Kidney epithelial cell (primary cell): ENCODE results near the gene MISFA. TPM values are rescaled to one million over a fixed set of nuclear protein-coding genes. Genes with fewer than 3 reads are reported as not detected.
"Not testable (repeated sequence)": the region's sequence is repeated elsewhere in the genome, so short reads cannot be mapped to it uniquely, and the experiment has no call there.

Experiments used
- DNase-seq: peaks from one replicate; pipeline ENCODE4 v3.0.0-alpha.2; 2010; ENCODE audit warnings: low read depth
- H3K27me3 ChIP-seq: 2 replicates; pipeline ENCODE4 v1.6.0; 2011; ENCODE audit warnings: low read length; ENCODE audit not compliant: control insufficient read depth, insufficient read depth
- H3K36me3 ChIP-seq: 2 replicates; pipeline ENCODE4 v1.5.1; 2011; ENCODE audit warnings: low read length; ENCODE audit not compliant: control insufficient read depth, insufficient read depth
- H3K4me3 ChIP-seq: 2 replicates; pipeline ENCODE4 v1.5.1; 2011; ENCODE audit warnings: low read depth, mild to moderate bottlenecking, control low read depth, low read length
- total RNA-seq: library from RNA; depleted of rRNA; stranded (reverse); fragments of >200 nt; gene quantifications from 2 replicates; pipeline ENCODE4 v1.2.3, GENCODE V29; 2015
- TF ChIP-seq, protein P1 (sequence below): IDR thresholded peaks from 2 replicates; pipeline ENCODE4 v1.5.1; 2011; ENCODE audit warnings: mild to moderate bottlenecking, moderate library complexity, low read length, control low read depth, inconsistent platforms; ENCODE audit not compliant: insufficient read depth, poor library complexity, severe bottlenecking

The MISFA gene
- total RNA-seq, 1 donor from 2014 or later: 7.4 TPM

DNA sequence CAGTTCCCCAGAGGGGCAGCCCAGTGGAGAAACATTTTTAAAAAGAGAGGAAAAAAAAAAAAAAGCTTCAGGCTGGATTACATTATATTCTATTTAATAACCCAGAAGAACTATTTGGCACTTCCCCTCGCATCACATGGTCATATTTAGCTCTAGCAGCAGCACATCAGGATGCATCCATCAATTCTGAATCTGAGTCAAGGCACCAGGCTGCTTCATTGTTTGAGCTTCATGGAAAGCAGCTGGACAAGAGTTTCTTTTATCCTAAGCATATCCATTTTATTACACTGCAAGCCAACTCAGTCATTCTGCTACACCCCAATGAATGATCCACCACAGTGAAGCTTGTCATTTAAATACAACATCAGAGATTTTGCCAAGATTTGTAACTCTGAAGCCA, 24.6 kb downstream of the MISFA start:
- TF ChIP-seq, protein P1, sequence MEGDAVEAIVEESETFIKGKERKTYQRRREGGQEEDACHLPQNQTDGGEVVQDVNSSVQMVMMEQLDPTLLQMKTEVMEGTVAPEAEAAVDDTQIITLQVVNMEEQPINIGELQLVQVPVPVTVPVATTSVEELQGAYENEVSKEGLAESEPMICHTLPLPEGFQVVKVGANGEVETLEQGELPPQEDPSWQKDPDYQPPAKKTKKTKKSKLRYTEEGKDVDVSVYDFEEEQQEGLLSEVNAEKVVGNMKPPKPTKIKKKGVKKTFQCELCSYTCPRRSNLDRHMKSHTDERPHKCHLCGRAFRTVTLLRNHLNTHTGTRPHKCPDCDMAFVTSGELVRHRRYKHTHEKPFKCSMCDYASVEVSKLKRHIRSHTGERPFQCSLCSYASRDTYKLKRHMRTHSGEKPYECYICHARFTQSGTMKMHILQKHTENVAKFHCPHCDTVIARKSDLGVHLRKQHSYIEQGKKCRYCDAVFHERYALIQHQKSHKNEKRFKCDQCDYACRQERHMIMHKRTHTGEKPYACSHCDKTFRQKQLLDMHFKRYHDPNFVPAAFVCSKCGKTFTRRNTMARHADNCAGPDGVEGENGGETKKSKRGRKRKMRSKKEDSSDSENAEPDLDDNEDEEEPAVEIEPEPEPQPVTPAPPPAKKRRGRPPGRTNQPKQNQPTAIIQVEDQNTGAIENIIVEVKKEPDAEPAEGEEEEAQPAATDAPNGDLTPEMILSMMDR: no peak
- DNase-seq: no peak
- Histone ChIP-seq H3K36me3 (no peaks in the 10 kb centered on the region), H3K27me3 (no peaks in the 10 kb centered on the region), H3K4me3 (no peak overlapping the region)

DNA sequence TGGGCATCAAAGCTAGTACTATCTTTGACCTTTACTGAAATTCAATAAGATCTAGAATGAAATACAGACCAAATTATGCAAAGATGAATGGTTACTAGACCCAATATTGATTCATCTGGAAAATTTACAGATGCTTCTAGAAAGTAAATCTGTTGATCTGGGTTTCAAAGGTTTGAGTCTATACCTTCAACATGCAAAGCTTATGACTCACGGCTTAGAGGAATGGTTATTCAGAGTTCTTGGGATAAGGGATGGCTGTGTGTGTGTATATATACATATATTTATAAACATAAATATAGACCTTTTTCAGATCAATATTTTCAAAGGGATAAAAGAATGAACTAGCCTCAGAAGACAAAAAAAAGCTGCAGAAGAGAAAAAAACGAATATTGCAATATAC, 33.3 kb downstream of the MISFA start:
- DNase-seq: no peak
- TF ChIP-seq, protein P1: no peak

DNA sequence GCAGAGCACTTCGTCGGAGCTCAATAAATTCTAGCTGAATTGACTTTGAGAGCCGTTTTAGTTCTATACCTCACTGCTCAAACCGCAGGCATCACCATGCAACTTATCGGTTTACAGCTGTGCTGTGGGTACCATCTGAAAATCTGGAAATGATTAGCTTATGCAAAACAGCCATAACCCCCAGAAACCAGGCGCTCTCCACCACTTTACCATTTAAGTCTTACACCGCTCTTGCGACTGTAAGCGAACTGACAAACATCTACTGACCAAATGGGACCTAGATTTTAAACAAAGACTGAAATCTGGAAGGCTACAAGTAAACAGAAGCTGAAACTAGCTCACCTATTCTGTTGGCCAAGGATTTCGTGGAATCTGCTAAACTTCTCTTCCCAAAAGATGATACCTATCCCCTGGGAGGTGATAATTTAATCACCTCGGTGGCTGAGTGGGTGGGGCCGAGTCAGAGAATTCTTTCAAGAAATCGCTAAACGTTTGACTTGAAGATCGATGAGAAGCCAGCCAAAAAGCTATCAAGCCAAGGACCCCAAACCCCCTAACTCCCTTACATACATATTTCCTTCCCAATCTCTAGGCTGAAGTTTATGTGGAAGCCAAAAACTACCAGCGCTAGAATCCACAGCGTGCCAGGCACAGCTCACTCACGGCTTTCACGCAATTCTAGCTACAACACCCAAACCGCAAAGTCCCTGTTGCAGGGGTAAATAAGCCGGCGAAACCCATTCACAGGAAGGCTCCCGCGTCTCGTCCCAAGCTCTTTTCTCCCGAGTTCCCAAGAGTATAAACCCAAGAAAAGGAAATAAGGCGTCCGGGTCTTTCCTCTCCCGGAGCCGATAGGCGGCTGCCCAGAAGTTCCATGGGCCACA, 33.9 kb downstream of the MISFA start:
- no peak for DNase-seq
- H3K4me3 ChIP-seq: peak overlapping the region; percentile 99
- TF ChIP-seq, protein P1: no peak

More for the DNA sequence above, 33.3 kb downstream of the MISFA start:
- Histone ChIP-seq H3K27me3 (no peaks in the 10 kb centered on the region), H3K36me3 (no peaks in the 10 kb centered on the region), H3K4me3 (peak overlapping the region; percentile 99)

GRCh38 chr11:18634140-18635032, 34.8 kb downstream of the MISFA start, which contains the start of gene SPTY2D1:
Gene SPTY2D1 (minus strand): TSS chr11:18634342. CDS start chr11:18634257, 85 bp downstream.
- Histone ChIP-seq H3K36me3 (no peaks in the 10 kb centered on the region), H3K4me3 (peak within 1 kb of the TSS; percentile 99), H3K27me3 (no peaks in the 10 kb centered on the region)
- DNase-seq: peak; percentile 95
- TF ChIP-seq, protein P1: no peak

More for the DNA sequence above, 33.9 kb downstream of the MISFA start:
- H3K36me3 ChIP-seq: no peaks in the 10 kb centered on the region
- no peaks in the 10 kb centered on the region for H3K27me3 ChIP-seq

GRCh38 chr11:18641677-18642076, 42.1 kb downstream of the MISFA start:
- no peak for DNase-seq
- Histone ChIP-seq H3K27me3 (no peaks in the 10 kb centered on the region), H3K36me3 (no peaks in the 10 kb centered on the region), H3K4me3 (no peak overlapping the region)
- TF ChIP-seq, protein P1: no peak

- H3K36me3 ChIP-seq, H3K4me3 ChIP-seq, DNase-seq, H3K27me3 ChIP-seq: not testable (repeated sequence)
These were observed 43.4 kb downstream of the MISFA start for GRCh38 chr11:18643034-18643433.
